Activated B cell treated with CpG ODN at 0.5 μM for 24 hours (primary cell): Measurements from ENCODE around the gene INSYN2B. TPM values are rescaled to one million over a fixed set of nuclear protein-coding genes. Genes with fewer than 3 reads are reported as not detected.

Source experiments
- ATAC-seq: fragments of 200-7000 bp; cut with Tn5 transposase; one replicate; pipeline ENCODE4 v1.10.0; 2021; ENCODE audit warnings: low read depth, mild to moderate bottlenecking, moderate library complexity
- CTCF ChIA-PET: fragments of 350-600 bp; sonication (Branson Sonifier 250); formaldehyde crosslinking; loops from one replicate; lab custom pipeline; 2021; ENCODE audit warnings: antibody characterized with exemption; lab: Charles Lee
- POLR2A ChIA-PET: fragments of 350-600 bp; sonication (Branson Sonifier 250); formaldehyde crosslinking; loops from one replicate; lab custom pipeline; 2021; ENCODE audit warnings: antibody characterized with exemption; lab: Charles Lee
- DNase-seq: peaks from one replicate; pipeline ENCODE4 v3.0.0; 2022
- H3K27ac Mint-ChIP-seq: one replicate; pipeline ENCODE4 v1.8.0; 2020; ENCODE audit warnings: mixed read lengths
- H3K27me3 Mint-ChIP-seq: one replicate; pipeline ENCODE4 v1.8.0; 2021; ENCODE audit warnings: mixed read lengths
- H3K36me3 Mint-ChIP-seq: one replicate; pipeline ENCODE4 v1.8.0; 2021; ENCODE audit warnings: low read depth, mixed read lengths
- H3K4me1 Mint-ChIP-seq: one replicate; pipeline ENCODE4 v1.8.0; 2021; ENCODE audit warnings: mixed read lengths
- H3K4me3 Mint-ChIP-seq: one replicate; pipeline ENCODE4 v1.8.0; 2020; ENCODE audit warnings: mild to moderate bottlenecking, mixed read lengths
- H3K9me3 Mint-ChIP-seq: one replicate; pipeline ENCODE4 v1.8.0; 2020; ENCODE audit warnings: mixed read lengths
- intact Hi-C: fragments of 100-400 bp; cut with micrococcal nuclease; formaldehyde crosslinking; loops from one replicate; pipeline ENCODE4 v1.15.1; 2024
- total RNA-seq: library from RNA; stranded (reverse); gene quantifications from 2 replicates; pipeline ENCODE4 v1.2.3, GENCODE V29; 2022
- TF ChIP-seq, protein P1 (sequence below): fragments of 200-600 bp; IDR thresholded peaks from one replicate; pipeline ENCODE4 v1.8.0; 2022; ENCODE audit warnings: antibody characterized with exemption, mild to moderate bottlenecking

INSYN2B gene
- total RNA-seq, 1 donor from 2014 or later: not detected

DNA sequence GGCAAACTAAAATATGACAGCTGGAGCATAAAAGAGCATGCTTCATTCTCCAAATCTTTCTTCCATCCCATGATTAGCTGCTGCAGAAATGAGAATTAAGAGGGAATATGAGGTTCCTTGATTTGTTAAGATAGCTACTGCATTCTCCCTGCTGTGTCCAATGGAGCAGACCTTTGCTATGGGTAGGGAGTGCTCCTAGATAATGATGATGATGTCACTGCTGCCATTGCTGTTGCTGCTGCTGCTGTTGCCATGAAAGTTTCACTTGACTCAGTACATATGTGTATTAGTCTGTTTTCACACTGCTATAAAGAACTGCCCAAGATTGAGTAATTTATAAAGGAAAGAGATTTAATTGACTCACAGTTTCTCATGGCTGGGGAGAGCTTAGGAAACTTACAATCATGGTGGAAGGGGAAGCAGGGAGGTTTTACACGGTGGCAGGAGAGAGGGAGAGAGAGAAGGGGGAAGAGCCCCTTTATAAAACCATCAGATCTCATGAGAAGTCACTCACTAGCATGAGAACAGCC lies 128.9 kb downstream of the INSYN2B start:
- H3K27ac Mint-ChIP-seq: no peak overlapping the region
- peaks cover 20% of the 10 kb centered on the region for H3K9me3 Mint-ChIP-seq
- intact Hi-C loops: no loop called here
- peaks cover 93% of the 10 kb centered on the region for H3K36me3 Mint-ChIP-seq
- no peaks in the 10 kb centered on the region for H3K4me1 Mint-ChIP-seq
- TF ChIP-seq, protein P1, sequence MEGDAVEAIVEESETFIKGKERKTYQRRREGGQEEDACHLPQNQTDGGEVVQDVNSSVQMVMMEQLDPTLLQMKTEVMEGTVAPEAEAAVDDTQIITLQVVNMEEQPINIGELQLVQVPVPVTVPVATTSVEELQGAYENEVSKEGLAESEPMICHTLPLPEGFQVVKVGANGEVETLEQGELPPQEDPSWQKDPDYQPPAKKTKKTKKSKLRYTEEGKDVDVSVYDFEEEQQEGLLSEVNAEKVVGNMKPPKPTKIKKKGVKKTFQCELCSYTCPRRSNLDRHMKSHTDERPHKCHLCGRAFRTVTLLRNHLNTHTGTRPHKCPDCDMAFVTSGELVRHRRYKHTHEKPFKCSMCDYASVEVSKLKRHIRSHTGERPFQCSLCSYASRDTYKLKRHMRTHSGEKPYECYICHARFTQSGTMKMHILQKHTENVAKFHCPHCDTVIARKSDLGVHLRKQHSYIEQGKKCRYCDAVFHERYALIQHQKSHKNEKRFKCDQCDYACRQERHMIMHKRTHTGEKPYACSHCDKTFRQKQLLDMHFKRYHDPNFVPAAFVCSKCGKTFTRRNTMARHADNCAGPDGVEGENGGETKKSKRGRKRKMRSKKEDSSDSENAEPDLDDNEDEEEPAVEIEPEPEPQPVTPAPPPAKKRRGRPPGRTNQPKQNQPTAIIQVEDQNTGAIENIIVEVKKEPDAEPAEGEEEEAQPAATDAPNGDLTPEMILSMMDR: no peak
- ChIA-PET POLR2A (no interaction called here), CTCF (no interaction called here)
- DNase-seq (no peak), ATAC-seq (no peak)
- H3K4me3 Mint-ChIP-seq: no peak overlapping the region
- H3K27me3 Mint-ChIP-seq: no peaks in the 10 kb centered on the region

DNA sequence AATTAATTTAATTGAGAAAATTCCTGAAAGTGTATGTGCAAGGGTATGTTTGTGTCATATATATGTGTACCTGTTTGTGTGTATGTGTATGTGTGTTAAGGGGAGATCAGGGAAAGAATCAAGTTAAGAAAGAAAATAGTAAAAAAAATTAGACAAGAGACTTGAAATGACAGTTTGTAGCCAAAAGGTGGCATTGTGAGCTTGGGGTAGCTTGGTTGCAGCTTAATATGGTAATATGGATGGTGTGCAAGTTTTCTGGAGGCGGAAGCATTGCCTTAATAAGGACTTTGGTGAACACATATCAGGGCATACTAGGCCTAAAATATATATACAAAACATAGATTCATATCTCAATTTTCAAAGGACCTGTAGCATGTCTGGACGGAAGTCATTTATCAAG lies 129.9 kb downstream of the INSYN2B start:
- Mint-ChIP-seq H3K27ac (no peak overlapping the region), H3K9me3 (peaks cover 20% of the 10 kb centered on the region), H3K27me3 (no peaks in the 10 kb centered on the region), H3K4me3 (no peak overlapping the region), H3K4me1 (no peaks in the 10 kb centered on the region), H3K36me3 (peaks cover 91% of the 10 kb centered on the region)
- CTCF ChIA-PET: interaction anchor here (1.0 kb wide), 1 partner anchor 9 kb away, joined by 3 read pairs; no protein-coding TSS in a partner anchor
- POLR2A ChIA-PET: no interaction called here
- no peak for DNase-seq
- TF ChIP-seq, protein P1: no peak
- no peak for ATAC-seq
- intact Hi-C loops: no loop called here

DNA sequence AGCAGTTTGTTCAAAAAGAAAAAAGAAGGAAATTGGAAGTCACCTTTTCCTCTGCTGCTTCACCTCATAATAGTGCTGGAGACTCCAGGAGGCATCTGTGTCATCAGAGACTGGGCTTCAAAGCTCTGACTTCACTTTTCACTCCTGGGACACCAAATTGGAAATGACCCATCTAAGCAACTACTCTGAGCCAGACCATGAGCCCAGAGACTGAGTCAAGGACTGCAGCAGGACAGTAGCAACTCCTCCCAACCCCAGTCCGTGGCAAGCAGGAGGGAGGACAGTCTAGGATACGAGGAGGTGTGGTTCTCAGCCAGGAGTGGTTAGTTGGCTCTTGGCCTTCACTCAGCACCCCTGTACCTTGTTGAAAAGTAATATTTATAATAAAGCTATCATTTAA lies 131.5 kb downstream of the INSYN2B start:
- CTCF ChIA-PET: no interaction called here
- Mint-ChIP-seq H3K9me3 (peaks cover 20% of the 10 kb centered on the region), H3K36me3 (peaks cover 92% of the 10 kb centered on the region), H3K4me3 (no peak overlapping the region), H3K4me1 (no peaks in the 10 kb centered on the region), H3K27me3 (no peaks in the 10 kb centered on the region), H3K27ac (no peak overlapping the region)
- ATAC-seq: no peak
- no peak for DNase-seq
- TF ChIP-seq, protein P1: no peak
- POLR2A ChIA-PET: no interaction called here
- intact Hi-C loops: no loop called here

DNA sequence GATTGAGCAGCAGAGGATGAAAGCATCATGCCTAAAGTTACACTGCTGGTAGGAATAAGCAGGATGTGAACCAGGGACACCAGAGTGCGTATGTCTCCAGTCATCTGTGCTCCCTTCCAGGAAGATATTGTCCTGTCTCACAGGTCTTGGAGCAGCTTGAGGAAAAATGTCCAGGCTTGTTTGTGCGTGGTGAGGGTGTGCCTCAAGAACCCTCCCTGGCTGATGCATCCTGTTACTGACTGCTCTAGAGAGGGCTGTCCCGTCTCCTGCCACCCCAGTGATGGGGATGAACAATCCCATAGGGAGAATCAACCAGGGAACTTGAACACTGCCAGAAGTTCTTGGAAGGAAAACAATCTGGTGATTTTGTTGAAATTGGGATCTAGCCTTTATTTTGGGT lies 132.0 kb downstream of the INSYN2B start:
- no peak for ATAC-seq
- intact Hi-C loops: no loop called here
- POLR2A ChIA-PET: no interaction called here
- TF ChIP-seq, protein P1: no peak
- no peak overlapping the region for H3K4me3 Mint-ChIP-seq
- no peaks in the 10 kb centered on the region for H3K27me3 Mint-ChIP-seq
- H3K36me3 Mint-ChIP-seq: peaks cover 92% of the 10 kb centered on the region
- H3K9me3 Mint-ChIP-seq: peaks cover 20% of the 10 kb centered on the region
- CTCF ChIA-PET: no interaction called here
- H3K4me1 Mint-ChIP-seq: no peaks in the 10 kb centered on the region
- no peak overlapping the region for H3K27ac Mint-ChIP-seq
- DNase-seq: no peak

DNA sequence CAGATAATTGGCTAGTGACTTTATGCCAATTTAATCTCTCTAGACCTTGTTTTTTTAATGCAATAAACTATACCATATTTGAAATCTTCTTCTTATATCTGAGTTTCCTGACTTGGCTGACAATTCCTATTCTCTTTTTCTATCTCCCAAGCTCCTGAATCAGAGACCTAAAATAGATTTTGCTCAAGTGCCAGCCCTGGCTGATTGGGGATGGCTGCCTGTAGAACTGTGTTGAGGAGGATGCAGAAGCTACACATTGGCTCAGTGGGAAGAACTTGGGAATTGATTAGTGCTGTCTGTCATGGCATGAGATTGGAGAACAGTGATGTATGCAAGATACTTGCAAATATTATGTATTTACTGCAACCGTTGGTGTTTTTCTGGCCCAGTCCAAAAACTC lies 132.8 kb downstream of the INSYN2B start:
- ChIA-PET POLR2A (no interaction called here), CTCF (no interaction called here)
- Mint-ChIP-seq H3K9me3 (peaks cover 20% of the 10 kb centered on the region), H3K27ac (no peak overlapping the region), H3K27me3 (no peaks in the 10 kb centered on the region), H3K4me3 (no peak overlapping the region), H3K4me1 (no peaks in the 10 kb centered on the region), H3K36me3 (peaks cover 91% of the 10 kb centered on the region)
- DNase-seq (no peak), ATAC-seq (no peak)
- TF ChIP-seq, protein P1: no peak
- intact Hi-C loops: no loop called here
